Astrocyte (in vitro differentiated cells and primary cell): ENCODE measurements around the gene AJAP1. TPM values are rescaled to one million over a fixed set of nuclear protein-coding genes. Genes with fewer than 3 reads are reported as not detected.

Source experiments
- DNase-seq: peaks from one replicate; pipeline ENCODE4 v3.0.0-alpha.2; 2010; ENCODE audit warnings: low read depth
- FAIRE-seq: peaks from 2 replicates; lab custom pipeline; 2011; peaks lifted over from hg19 to GRCh38; lab: Jason Lieb, UNC
- H2AFZ ChIP-seq: 2 replicates; pipeline ENCODE4 v1.6.0; 2012; ENCODE audit warnings: low read depth, low read length, inconsistent platforms
- H3K27ac ChIP-seq: 2 replicates; pipeline ENCODE4 v1.5.1; 2011; ENCODE audit warnings: low read depth, low read length, inconsistent platforms
- H3K27me3 ChIP-seq: 2 replicates; pipeline ENCODE4 v1.6.0; 2011; ENCODE audit warnings: low read length, inconsistent platforms; ENCODE audit not compliant: insufficient read depth
- H3K36me3 ChIP-seq: 2 replicates; pipeline ENCODE4 v1.5.1; 2011; ENCODE audit warnings: low read length, inconsistent platforms; ENCODE audit not compliant: insufficient read depth
- H3K4me1 ChIP-seq: 2 replicates; pipeline ENCODE4 v1.5.1; 2011; ENCODE audit warnings: low read length, inconsistent platforms; ENCODE audit not compliant: insufficient read depth
- H3K4me2 ChIP-seq: 2 replicates; pipeline ENCODE4 v1.6.0; 2012; ENCODE audit warnings: low read length, inconsistent platforms
- H3K4me3 ChIP-seq: 2 replicates; pipeline ENCODE4 v1.5.1; 2011; ENCODE audit warnings: low read depth, mild to moderate bottlenecking, low read length, inconsistent platforms; ENCODE audit not compliant: insufficient read depth
- H3K79me2 ChIP-seq: 2 replicates; pipeline ENCODE4 v1.6.0; 2012; ENCODE audit warnings: mild to moderate bottlenecking, low read length, inconsistent platforms; ENCODE audit not compliant: insufficient read depth
- H3K9ac ChIP-seq: 2 replicates; pipeline ENCODE4 v1.6.0; 2012; ENCODE audit warnings: mild to moderate bottlenecking, low read length, inconsistent platforms
- H3K9me3 ChIP-seq: 2 replicates; pipeline ENCODE4 v1.5.1; 2012; ENCODE audit warnings: low read depth, mild to moderate bottlenecking, low read length, inconsistent platforms; ENCODE audit not compliant: insufficient read depth
- H4K20me1 ChIP-seq: 2 replicates; pipeline ENCODE4 v1.6.0; 2012; ENCODE audit warnings: low read length, inconsistent platforms; ENCODE audit not compliant: insufficient read depth
- H3K27ac Mint-ChIP-seq: one replicate; pipeline ENCODE4 v1.8.0; 2021; ENCODE audit warnings: mild to moderate bottlenecking, mixed read lengths; ENCODE audit not compliant: unreplicated experiment
- H3K27me3 Mint-ChIP-seq: one replicate; pipeline ENCODE4 v1.8.0; 2021; ENCODE audit warnings: low read depth, mixed read lengths; ENCODE audit not compliant: unreplicated experiment
- H3K36me3 Mint-ChIP-seq: one replicate; pipeline ENCODE4 v1.8.0; 2021; ENCODE audit warnings: low read depth, mixed read lengths; ENCODE audit not compliant: unreplicated experiment
- H3K4me1 Mint-ChIP-seq: one replicate; pipeline ENCODE4 v1.8.0; 2021; ENCODE audit warnings: low read depth, mixed read lengths; ENCODE audit not compliant: unreplicated experiment
- H3K4me3 Mint-ChIP-seq: one replicate; pipeline ENCODE4 v1.8.0; 2021; ENCODE audit warnings: mild to moderate bottlenecking, moderate library complexity, mixed read lengths; ENCODE audit not compliant: unreplicated experiment
- H3K9me3 Mint-ChIP-seq: one replicate; pipeline ENCODE4 v1.8.0; 2021; ENCODE audit warnings: mild to moderate bottlenecking, mixed read lengths; ENCODE audit not compliant: unreplicated experiment
- CTCF ChIP-seq: IDR thresholded peaks from 2 replicates; pipeline ENCODE4 v1.5.1; 2011; ENCODE audit warnings: low read depth, mild to moderate bottlenecking, inconsistent platforms, low read length, moderate library complexity; ENCODE audit not compliant: insufficient read depth
- EZH2 ChIP-seq: IDR thresholded peaks from 2 replicates; pipeline ENCODE4 v1.6.1; 2012; ENCODE audit warnings: mild to moderate bottlenecking, low read length, inconsistent platforms; ENCODE audit not compliant: insufficient read depth
- total RNA-seq: library from RNA; stranded (reverse); gene quantifications from 2 replicates; pipeline ENCODE4 v1.2.1, GENCODE V29; 2021

Gene AJAP1
- total RNA-seq, 1 donor from 2014 or later, result 0.34 TPM

GRCh38 chr1:4784761-4785160 lies 130.4 kb downstream of the AJAP1 start:
- Mint-ChIP-seq H3K4me1 (no peaks in the 10 kb centered on the region), H3K27me3 (peaks cover 2% of the 10 kb centered on the region), H3K36me3 (no peaks in the 10 kb centered on the region), H3K27ac (no peak overlapping the region), H3K4me3 (no peak overlapping the region), H3K9me3 (no peaks in the 10 kb centered on the region)
- peaks cover 14% of the 10 kb centered on the region for H3K9me3 ChIP-seq
- H3K27me3 ChIP-seq, result no peaks in the 10 kb centered on the region
- no peak overlapping the region for H3K4me2 ChIP-seq
- no peaks in the 10 kb centered on the region for H4K20me1 ChIP-seq
- H3K4me3 ChIP-seq, result no peak overlapping the region
- no peak for TF ChIP-seq CTCF
- FAIRE-seq (no peak), DNase-seq (no peak)
- H3K79me2 ChIP-seq, result no peaks in the 10 kb centered on the region
- no peak overlapping the region for H3K9ac ChIP-seq
- no peaks in the 10 kb centered on the region for H3K36me3 ChIP-seq
- no peak overlapping the region for H3K27ac ChIP-seq
- no peak overlapping the region for H2AFZ ChIP-seq
- H3K4me1 ChIP-seq, result no peaks in the 10 kb centered on the region

DNA sequence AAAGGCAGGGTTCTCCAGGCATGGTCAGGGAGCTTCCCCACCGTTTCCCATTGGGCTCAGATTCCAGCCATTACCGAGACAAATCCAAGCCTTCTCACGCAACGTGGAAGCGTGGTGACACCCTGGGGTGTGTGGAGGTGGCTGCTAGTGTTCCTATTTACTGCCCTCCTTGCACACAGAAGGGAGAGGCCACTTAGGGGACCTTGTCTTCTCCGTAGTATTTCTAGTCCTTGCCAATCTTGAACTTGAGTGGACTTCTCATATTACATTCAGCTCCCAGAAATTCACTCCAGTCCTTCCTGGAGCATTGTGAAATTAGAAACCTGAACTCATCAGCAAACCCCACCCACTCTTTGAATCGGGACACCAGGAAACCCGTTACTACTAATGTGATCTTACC lies 131.6 kb downstream of the AJAP1 start:
- Mint-ChIP-seq H3K4me3 (no peak overlapping the region), H3K27me3 (peaks cover 2% of the 10 kb centered on the region), H3K27ac (no peak overlapping the region), H3K9me3 (no peaks in the 10 kb centered on the region), H3K36me3 (no peaks in the 10 kb centered on the region), H3K4me1 (no peaks in the 10 kb centered on the region)
- H2AFZ ChIP-seq, result no peak overlapping the region
- no peak overlapping the region for H3K4me3 ChIP-seq
- H3K4me1 ChIP-seq, result no peaks in the 10 kb centered on the region
- H3K27me3 ChIP-seq, result no peaks in the 10 kb centered on the region
- H3K4me2 ChIP-seq, result no peak overlapping the region
- no peaks in the 10 kb centered on the region for H3K36me3 ChIP-seq
- no peaks in the 10 kb centered on the region for H4K20me1 ChIP-seq
- DNase-seq (no peak), FAIRE-seq (no peak)
- H3K9ac ChIP-seq, result no peak overlapping the region
- no peak for TF ChIP-seq CTCF
- TF ChIP-seq EZH2, result no peak
- H3K27ac ChIP-seq, result no peak overlapping the region
- peaks cover 18% of the 10 kb centered on the region for H3K9me3 ChIP-seq
- H3K79me2 ChIP-seq, result no peaks in the 10 kb centered on the region

GRCh38 chr1:4787551-4787950 lies 133.1 kb downstream of the AJAP1 start:
- H3K4me3 ChIP-seq, result no peak overlapping the region
- no peaks in the 10 kb centered on the region for H4K20me1 ChIP-seq
- FAIRE-seq (no peak), DNase-seq (no peak)
- H3K36me3 ChIP-seq, result no peaks in the 10 kb centered on the region
- Mint-ChIP-seq H3K4me3 (no peak overlapping the region), H3K4me1 (no peaks in the 10 kb centered on the region), H3K9me3 (no peaks in the 10 kb centered on the region), H3K27me3 (peaks cover 2% of the 10 kb centered on the region), H3K36me3 (no peaks in the 10 kb centered on the region), H3K27ac (no peak overlapping the region)
- H3K27ac ChIP-seq, result no peak overlapping the region
- H2AFZ ChIP-seq, result no peak overlapping the region
- no peaks in the 10 kb centered on the region for H3K27me3 ChIP-seq
- H3K79me2 ChIP-seq, result no peaks in the 10 kb centered on the region
- no peak overlapping the region for H3K4me2 ChIP-seq
- peaks cover 15% of the 10 kb centered on the region for H3K9me3 ChIP-seq
- H3K9ac ChIP-seq, result no peak overlapping the region
- no peaks in the 10 kb centered on the region for H3K4me1 ChIP-seq
- TF ChIP-seq CTCF (no peak), EZH2 (no peak)
